ENCODE results near the gene PROC. TPM values are rescaled to one million over a fixed set of nuclear protein-coding genes. Genes with fewer than 3 reads are reported as not detected.

PROC gene
- total and polyA plus RNA-seq, 2 of the 8 experiments (the other 6 are each of a cell fraction or from before 2014, with no cell fraction given) = 1.5 to 1.6 TPM

DNA sequence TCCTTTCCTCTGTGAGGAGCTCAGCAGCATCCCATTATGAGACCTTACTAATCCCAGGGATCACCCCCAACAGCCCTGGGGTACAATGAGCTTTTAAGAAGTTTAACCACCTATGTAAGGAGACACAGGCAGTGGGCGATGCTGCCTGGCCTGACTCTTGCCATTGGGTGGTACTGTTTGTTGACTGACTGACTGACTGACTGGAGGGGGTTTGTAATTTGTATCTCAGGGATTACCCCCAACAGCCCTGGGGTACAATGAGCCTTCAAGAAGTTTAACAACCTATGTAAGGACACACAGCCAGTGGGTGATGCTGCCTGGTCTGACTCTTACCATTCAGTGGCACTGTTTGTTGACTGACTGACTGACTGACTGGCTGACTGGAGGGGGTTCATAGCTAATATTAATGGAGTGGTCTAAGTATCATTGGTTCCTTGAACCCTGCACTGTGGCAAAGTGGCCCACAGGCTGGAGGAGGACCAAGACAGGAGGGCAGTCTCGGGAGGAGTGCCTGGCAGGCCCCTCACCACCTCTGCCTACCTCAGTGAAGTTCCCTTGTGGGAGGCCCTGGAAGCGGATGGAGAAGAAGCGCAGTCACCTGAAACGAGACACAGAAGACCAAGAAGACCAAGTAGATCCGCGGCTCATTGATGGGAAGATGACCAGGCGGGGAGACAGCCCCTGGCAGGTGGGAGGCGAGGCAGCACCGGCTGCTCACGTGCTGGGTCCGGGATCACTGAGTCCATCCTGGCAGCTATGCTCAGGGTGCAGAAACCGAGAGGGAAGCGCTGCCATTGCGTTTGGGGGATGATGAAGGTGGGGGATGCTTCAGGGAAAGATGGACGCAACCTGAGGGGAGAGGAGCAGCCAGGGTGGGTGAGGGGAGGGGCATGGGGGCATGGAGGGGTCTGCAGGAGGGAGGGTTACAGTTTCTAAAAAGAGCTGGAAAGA, 7.6 kb downstream of the PROC start:
- Histone ChIP-seq H3K27ac (ENCODE audit: low read depth, low read length) (no peak overlapping the region), H3K27me3 (replicated peaks in 1 of 4; ENCODE audit: control insufficient read depth in 3 of 4, extremely low read depth in 1 of 4, insufficient read depth in 3 of 4, low read length in 3 of 4) (peaks cover 0 to 29% (median 27%) of the 10 kb centered on the region in 4 experiments; a peak in 6 of 7 replicates), H3K18ac (ENCODE audit: extremely low read depth, low read length) (no peak overlapping the region; the same call in 1 of the 2 replicates), H2BK5ac (ENCODE audit: low read depth, low read length) (no peak overlapping the region), H2BK120ac (replicated peaks; ENCODE audit: low read depth, low read length) (no peak overlapping the region), H2BK12ac (ENCODE audit: low read depth, low read length) (no peak overlapping the region), H3K23ac (ENCODE audit: insufficient read length) (no peak overlapping the region), H3K79me2 (ENCODE audit: control insufficient read depth in 1 of 2, insufficient read depth in 2 of 2, low read length in 2 of 2) (no peaks in the 10 kb centered on the region), H2BK15ac (ENCODE audit: low read length) (0 out of 2 replicates have a peak overlapping the region, but pooled peaks have one; percentile 29), H3K4me3 (ENCODE audit: extremely low read depth in 1 of 4, insufficient read depth in 2 of 4, low read depth in 3 of 4, low read length in 4 of 4) (no peak overlapping the region), H3K4me1 (replicated peaks in 1 of 4; ENCODE audit: control insufficient read depth in 3 of 4, insufficient read depth in 4 of 4, low read length in 3 of 4) (peaks cover 0 to 13% (median 5%) of the 10 kb centered on the region in 4 experiments; a peak in 5 of 7 replicates), H4K5ac (ENCODE audit: insufficient read length, low read depth, low read length) (no peak overlapping the region), H2AK5ac (ENCODE audit: low read depth, low read length) (0 out of 2 replicates have a peak overlapping the region, but pooled peaks have one; percentile 65), H4K20me1 (replicated peaks in 1 of 2; ENCODE audit: control insufficient read depth in 1 of 2, insufficient read depth in 2 of 2, low read length in 2 of 2) (no peaks in the 10 kb centered on the region), H3K4ac (replicated peaks; ENCODE audit: insufficient read length, low read depth, low read length) (no peak overlapping the region), H2BK20ac (ENCODE audit: low read length) (no peak overlapping the region), H3K23me2 (ENCODE audit: low read depth, low read length) (peaks cover 12% of the 10 kb centered on the region), H3K9ac (replicated peaks in 1 of 4; ENCODE audit: extremely low read depth in 1 of 4, low read depth in 3 of 4, low read length in 3 of 4) (no peak overlapping the region), H4K8ac (ENCODE audit: extremely low read depth, insufficient read depth, low read length) (no peak overlapping the region; the same call in 1 of the 2 replicates), H3K56ac (replicated peaks; ENCODE audit: insufficient read length, low read depth, low read length) (no peak overlapping the region), H3K4me2 (ENCODE audit: insufficient read depth in 1 of 2, low read depth in 2 of 2, low read length in 2 of 2) (no peak overlapping the region), H3K36me3 (ENCODE audit: control insufficient read depth in 2 of 4, insufficient read depth in 4 of 4, low read length in 3 of 4) (no peaks in the 10 kb centered on the region), H4K91ac (replicated peaks; ENCODE audit: insufficient read length, low read length) (no peak overlapping the region), H2AFZ (ENCODE audit: low read length) (no peak overlapping the region), H3K9me3 (ENCODE audit: insufficient read depth in 2 of 2, low read depth in 1 of 2, low read length in 1 of 2) (no peaks in the 10 kb centered on the region), H3K14ac (ENCODE audit: insufficient read length) (no peak overlapping the region), H3K79me1 (ENCODE audit: low read depth, low read length) (no peaks in the 10 kb centered on the region)
- FAIRE-seq (no peak), DNase-seq (ENCODE audit: low read depth in 1 of 2, low spot score in 2 of 2) (peak in 1 of 2 experiments; percentile 24)
- 89% methylated on average over 15 of the region's 16 CpGs; no CpG with 5 or more reads in 1 of the 2 experiments for WGBS, 2 experiments (ENCODE audit: extremely low coverage in 1 of 2, insufficient coverage in 1 of 2, insufficient read length in 1 of 2, insufficient replicate concordance in 2 of 2, low coverage in 1 of 2, low lambda C conversion rate in 2 of 2, missing lambda C conversion rate in 1 of 2)
- CTCF ChIA-PET (ENCODE audit: partially characterized antibody) = interaction anchor here (0.6 to 9.2 kb wide), 12 partner anchors 9 to 229 kb away, joined by 3 to 74 read pairs (median 6); partner anchors contain the start of gene PROC
- POLR2A ChIA-PET (ENCODE audit: partially characterized antibody) = interaction anchor here (0.6 to 1.2 kb wide), 2 partner anchors 132 to 152 kb away, joined by 3 read pairs; partner anchors contain the start of gene ERCC3
- TF ChIP-seq HDAC2 (IDR thresholded peaks at IDR 0.05; ENCODE audit: borderline replicate concordance in 1 of 2, low read depth in 2 of 2, low read length in 2 of 2) (0 out of 4 replicates have a peak, but pooled peaks of 1 of the 2 experiments have one; percentile 42), KDM1A (IDR thresholded peaks at IDR 0.05; ENCODE audit: borderline replicate concordance, low read length) (peak; percentile 79; the same call in 1 of the 2 replicates), SP4 (IDR thresholded peaks at IDR 0.05; ENCODE audit: low read length) (no peak)
